GM18517 (cell line): ENCODE measurements around the gene ING5.

Source experiments
- ATAC-seq: cut with Tn5 transposase; IDR thresholded peaks from one replicate; pipeline ENCODE4 v1.9.1; 2021; ENCODE audit warnings: mild to moderate bottlenecking, moderate library complexity; ENCODE audit not compliant: unreplicated experiment

Gene ING5

DNA sequence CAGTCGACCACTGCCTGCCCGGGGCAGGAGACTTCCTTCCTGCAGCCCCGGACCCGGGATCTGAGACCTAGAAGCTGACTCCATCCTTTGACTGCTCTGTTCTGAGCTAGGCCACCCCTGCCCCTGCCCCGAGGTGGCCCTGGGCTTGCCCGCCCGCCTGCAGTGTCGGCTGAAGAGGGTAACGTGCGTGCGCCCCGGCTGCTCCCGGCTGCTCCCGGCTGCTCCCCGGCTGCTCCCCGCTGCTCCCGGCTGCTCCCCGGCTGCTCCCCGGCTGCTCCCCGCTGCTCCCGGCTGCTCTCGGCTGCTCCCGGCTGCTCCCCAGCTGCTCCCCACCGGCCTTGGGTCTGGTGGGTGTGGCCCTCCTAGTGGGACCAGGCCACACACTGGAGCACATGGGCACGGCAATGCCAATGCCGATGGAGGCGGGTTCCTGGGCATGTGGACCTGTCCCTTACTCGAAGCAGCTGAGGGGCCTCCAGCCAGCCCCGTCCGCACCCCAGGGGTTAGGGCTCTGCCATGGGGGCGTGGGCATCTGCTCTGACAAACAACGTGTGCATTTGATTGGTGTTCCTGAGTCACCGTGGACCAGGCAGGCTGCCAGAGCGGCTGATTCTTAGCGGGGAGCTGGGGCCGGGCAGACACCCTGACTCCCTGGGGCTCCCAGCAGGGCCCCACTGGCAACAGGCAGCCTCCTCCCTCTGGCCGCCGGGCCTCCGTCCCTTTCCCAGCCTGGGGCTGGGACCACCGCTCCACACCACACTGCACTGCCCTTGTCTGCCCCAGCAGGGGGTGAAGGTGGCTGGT, 72.8 kb downstream of the ING5 start:
- no peak for ATAC-seq

DNA sequence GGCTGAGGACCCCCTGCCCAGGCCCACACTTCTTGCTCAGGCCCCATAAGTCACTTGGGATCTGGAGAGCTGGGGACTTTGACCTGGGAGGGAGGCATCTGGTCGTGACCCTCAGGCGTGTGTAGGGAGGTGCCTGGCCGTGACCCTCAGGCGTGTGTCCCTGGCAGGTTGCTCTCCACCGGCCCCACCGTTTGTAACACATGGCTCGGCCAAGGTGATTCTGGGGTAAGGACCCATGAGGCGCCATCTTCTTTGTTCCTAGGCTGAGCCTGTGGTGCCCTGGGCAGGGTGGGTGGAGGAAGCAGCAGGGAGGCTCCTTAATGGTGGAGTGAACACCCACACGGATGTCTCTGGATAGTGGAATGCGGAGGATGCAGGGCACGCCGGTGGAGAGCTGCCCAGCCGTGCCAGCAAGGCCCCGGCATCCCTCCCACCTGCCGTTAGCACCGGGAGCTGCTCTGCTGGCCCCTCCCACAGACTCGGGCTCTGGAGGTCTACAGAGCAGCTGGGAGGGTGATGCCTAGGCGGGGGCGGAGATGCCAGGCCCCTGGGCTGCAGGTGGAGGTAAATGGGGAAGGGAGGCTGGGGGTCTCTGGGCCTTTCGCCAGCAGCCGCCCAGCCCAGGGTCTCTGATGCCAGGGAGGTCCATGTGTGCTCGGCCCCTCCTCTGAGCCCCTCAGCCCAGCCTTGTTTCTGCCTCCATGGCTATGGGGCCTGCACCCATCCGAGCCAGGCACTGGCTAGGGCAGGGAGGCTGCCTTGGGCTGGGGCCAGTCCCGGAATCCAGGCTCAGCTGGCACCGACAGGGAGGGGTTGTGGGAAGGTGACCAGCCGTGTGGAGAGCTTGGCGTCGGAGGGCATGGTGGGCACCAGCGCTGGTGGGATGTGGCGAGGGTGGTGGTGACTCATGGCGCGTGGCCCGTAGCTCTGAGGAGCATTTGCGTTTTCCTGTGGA, 73.7 kb downstream of the ING5 start:
- no peak for ATAC-seq

DNA sequence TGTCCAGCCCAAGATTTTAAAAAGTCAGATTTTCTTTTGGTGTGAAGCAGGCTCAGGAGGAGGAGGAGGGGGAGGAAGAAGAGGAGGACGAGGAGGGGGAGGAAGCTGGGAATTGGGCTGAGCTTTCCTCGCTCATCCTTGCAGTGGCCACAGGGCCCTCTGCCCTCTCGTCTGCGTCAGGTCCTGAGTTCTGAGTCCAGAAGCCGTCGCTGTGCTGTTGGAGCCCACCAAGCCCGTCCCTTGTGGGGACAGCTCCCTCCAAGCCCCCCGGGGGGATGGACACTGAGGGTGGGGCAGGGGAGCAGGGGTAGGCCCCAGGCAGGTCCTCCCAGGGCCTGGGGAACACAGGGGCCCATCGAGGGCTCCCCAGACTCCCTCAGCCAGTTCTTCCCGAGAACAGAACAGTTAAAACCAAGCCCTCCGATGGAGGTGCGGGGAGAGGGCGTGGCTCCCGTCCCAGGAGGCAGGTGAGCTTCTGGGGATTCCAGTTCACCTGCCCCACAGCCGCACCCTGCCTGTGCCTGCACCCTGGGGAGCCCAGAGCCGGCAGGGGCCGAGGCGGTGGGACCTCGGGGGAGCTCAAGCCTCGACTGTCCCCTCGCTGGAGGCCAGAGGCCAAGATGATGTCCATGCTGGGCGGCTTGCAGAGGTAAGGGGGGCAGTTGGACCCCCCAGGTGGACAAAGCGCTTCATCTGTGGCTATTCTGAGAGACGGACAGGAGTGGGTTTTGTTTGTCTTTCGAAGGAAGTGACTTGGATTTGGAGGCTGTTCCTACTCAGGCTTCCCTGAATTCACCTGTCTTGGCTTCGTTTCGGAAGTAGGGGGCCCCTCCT, 74.7 kb downstream of the ING5 start, which contains the start of gene GAL3ST2:
Gene GAL3ST2, plus strand, starts transcription at position 487 of the 834 bp plus-strand sequence. Its CDS starts 134 bp downstream, at position 621.
- no peak for ATAC-seq

DNA sequence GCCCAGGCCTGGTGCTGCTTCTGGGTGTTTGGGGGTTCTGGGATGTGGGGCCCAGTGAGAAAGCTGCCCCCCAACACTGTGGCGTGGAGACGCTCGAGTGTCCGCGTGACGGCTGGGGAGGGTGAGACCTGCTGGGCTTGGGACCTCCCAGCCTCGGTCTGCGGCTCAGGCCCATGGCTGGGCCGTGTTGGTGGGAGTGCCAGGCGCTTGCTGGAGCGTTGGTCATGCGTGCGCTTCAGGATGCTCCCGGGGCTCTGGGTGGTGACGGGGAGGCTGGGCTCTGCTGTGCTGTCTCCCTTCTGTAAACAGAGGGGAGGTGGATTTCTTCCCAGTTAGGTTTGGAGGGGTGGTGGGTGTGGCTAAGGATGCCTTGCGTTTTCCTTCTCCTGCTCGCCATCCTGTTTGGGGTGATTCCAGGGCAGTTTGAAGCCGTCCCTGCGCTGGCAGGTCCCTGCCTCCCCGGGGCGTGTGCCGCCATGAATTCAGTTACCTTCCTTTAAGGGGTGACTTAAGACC, 75.4 kb downstream of the ING5 start:
- no peak for ATAC-seq

DNA sequence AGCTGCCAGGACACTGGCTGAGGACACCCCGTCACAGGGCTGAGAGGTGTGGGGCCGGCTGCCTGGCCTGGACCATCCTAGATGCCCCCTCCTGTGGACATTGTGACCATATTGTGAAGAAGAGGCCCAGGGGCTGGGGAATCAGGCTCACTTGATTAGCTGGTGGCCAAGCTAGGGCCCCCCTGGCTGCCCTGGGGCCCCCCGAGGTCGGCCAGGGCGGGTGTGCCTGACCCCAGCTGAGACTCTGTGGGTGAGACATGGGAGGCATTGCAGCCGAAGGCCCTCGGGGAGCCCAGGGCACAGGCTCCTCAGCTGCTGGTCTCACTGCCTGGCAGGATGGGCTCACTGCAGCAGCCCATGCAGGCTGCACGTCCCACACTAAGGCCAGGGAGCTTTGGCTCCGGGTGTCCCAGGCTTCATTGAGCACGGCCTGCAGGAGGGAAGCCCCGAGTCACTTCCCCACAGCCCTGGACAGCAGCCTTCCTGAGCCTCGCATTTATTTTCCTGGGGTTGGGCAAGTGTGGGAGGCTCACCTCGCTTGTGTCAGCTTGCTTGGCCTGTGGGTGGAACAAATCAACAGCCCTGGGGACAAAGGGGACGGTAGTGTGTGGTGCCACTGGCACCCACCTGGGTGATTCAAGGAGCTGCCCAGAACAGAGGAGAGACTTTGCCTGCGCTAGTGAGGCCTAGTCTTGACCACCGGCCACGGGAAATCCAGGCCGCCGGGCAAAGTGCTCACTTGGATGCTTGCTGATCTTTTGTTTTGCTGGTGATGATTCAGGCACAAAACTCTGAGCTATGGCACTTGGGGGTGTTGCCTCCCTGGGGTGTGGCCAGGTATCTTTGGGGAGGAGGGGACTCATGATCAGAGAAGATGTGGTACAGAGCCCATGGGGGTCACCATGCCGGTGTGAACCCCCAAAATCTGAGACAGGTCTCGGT, 76.1 kb downstream of the ING5 start:
- ATAC-seq = no peak
